ENCODE results near the gene OXT.
"Not testable (repeated sequence)": the region's sequence is repeated elsewhere in the genome, so short reads cannot be mapped to it uniquely, and the experiment has no call there.

Gene OXT

DNA sequence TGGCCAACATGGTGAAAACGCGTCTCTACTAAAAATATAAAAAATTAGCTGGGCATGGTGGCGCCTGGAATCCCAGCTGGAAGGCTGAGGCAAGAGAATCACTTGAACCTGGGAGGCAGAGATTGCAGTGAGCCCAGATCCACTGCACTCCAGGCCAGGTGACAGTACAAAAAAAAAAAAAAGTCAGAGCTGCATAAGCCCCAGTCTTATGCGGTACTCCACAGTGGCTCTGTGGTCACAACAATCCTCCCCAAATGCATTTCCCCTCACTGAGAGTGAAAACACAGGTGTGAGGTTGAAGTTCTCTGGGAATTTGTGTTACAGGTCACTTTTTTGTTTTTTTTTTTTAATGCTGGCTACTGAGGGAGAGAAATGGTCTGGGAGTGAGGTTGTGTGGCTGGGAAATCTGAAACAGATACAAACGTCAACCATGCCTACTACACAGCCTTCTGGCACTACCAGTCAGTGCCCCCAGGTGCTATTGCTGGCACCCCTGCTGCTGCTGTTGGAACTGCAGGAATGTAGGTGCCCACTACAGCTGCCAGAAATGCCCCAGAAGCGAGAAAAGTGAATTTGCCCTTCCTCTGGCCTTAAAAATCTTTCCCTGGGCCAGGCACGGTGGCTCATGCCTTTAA lies 19.9 kb upstream of the OXT start:
- FAIRE-seq: no peak

DNA sequence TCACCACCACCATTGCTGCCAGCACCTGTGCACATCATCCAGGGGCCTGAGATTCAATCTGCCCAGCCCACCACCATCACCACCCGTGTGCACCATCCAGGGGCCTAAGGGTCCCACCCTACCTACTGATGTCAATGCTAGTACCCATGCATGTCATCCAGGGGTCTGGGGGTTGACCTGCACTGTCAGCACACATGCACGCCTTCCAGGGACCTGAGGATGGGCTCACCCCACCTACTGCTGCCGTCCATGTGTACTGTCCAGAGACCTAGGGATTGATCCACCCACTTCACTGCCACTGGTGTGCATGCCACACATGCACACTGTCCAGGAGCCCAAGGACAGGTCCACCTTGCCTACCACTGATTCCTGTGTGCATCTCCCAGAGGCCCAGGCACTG lies 11.9 kb upstream of the OXT start:
- no peak for FAIRE-seq

DNA sequence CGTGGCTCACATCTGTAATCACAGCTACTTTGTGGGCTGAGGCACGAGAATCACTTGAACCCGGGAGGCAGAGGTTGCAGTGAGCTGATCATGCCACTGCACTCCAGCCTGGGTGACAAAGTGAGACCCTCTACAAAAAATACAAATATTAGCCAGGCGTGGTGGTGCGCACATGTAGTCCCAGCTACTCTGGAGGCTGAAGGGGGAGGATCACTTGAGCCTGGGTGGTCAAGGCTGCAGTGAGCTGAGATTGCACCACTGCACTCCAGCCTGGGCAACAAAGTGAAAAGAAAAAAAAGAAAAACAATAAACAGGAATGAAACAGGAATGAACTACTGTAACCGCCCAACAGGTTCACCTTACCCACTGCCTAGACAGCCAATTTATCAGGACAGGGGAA lies 7.3 kb upstream of the OXT start:
- not testable (repeated sequence) for FAIRE-seq

DNA sequence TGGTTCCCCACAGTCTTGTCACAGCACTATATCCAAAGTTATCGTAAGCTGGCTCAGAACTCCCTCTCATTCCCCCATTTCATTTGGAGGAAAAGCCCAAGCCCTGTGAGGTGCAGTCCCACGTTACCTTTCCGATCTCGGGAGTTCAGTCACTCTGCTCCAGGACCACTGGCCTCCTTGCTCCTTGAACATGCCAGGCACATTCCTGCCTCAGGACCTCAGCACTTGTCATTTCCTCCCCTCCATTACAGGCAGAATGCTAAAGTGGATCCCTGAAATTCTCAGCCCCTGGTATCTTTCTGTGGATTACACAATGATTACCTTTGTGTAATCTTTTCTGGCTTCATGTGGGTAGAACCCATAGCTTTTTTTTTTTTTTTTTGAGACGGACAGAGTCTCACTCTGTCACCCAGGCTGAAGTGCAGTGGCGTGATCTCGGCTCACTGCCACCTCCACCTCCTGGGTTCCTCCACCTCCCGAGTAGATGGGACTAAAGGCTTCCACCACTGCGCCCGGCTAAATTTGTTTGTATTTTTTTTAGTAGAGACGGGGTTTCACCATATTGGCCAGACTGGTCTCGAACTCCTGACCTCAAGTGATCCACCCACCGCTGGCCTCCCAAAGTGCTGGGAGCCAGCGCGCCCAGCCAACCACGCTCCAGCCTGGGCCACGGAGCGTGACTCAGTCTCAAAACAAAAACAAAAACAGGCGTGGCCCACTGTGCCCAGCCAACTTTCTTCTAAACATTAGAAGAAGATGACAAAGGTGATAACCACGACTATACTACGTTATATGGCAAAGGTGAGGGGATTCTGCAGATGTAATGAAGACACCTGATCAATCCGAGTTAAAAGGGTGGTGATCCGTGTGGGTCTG lies 4.0 kb upstream of the OXT start:
- FAIRE-seq: no peak

DNA sequence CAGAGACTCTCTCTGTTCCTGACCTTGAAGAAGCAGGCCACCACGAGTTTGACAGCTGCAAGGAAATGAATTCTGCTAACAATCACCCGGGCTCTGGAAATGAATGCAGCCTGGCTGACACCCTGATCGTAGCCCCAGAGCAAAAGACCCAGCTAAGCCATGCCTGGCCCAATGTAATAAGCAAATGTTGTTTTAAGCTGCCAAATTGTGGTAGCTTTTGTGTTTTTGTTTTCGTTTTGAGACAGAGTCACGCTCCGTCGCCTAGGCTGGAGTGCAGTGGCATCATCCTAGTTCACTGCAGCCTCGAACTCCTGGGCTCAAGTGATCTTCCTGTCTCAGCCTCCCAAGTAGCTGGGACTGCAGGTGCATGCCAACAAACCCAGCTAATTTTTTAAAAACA lies 3.3 kb upstream of the OXT start:
- FAIRE-seq: no peak

DNA sequence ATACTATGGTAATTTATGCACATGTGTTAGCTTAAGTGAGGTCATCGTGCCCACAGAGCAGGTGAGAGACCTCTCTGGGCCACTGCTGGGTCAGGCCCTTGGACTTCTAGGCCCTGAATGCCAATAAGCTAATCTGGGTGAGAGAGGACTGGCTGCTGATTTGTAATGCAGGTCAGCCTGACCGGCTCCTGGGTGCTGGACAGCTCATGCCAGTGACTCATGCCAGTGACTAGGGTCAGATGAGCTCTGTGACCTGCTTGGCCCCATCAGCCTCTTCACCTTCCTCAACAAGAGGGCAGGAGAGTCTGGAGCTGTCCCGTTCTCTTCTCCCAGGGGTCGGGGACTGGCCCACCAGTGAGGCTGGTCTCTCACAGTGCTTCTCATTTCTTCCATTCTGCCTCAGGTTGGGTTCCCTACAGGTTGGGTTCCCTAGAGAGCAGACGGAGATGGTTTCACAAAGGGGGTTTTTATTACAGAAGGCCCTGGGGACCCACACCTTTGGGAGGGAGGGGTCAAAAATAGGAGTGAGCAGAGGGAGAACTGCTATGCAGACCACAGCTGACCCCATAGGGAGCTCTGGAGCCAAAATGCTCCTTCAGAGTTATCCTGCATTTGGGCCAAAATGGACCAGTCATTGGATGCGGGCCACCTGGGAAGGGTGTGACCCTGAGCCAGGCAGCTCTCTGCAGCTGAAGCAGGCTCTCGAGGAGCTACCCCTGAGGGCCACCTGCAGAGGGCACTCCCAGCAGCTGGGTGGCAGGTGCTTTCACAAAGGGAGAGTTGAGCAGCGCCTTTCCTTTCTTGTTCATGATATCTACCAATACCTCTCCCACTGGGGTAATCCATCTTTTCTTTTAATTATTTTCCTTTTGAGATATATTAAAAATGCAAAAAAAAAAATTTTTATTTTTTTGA lies 2.2 kb upstream of the OXT start:
- FAIRE-seq: no peak

DNA sequence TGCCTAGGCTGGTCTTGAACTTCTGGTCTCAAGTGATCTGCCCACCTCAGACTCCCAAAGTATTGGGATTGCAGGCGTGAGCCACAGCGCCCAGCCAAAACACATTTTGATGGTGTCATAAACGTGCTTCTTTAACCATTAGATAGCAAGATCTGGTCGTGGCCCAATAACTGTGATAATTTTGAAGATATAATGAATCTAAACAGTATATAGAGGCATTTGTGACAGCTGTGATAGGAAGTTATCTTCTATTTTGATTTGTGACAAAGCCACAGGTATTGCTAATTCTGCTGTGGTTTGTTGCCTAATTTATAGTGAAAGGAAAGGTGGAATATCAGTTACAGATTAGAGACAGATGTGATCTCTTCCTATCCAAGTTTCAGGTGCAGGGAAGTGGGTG lies 695 bp upstream of the OXT start:
- FAIRE-seq: no peak

DNA sequence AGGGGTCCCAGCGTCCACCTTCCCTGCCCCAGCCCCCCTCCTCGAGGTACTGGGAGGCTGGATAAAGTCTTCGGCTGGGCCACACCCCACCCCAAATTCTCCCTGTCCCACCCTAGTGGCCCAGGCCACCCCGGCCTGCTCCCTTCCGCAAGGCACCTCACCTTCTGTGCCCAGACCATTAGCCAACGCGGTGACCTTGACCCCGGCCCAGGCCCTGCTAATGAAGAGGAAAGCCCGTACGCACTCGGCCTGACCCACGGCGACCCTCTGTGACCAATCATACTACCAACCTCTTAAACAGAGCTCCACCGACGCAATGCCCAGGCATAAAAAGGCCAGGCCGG lies 182 bp upstream of the OXT start:
- no peak for FAIRE-seq

DNA sequence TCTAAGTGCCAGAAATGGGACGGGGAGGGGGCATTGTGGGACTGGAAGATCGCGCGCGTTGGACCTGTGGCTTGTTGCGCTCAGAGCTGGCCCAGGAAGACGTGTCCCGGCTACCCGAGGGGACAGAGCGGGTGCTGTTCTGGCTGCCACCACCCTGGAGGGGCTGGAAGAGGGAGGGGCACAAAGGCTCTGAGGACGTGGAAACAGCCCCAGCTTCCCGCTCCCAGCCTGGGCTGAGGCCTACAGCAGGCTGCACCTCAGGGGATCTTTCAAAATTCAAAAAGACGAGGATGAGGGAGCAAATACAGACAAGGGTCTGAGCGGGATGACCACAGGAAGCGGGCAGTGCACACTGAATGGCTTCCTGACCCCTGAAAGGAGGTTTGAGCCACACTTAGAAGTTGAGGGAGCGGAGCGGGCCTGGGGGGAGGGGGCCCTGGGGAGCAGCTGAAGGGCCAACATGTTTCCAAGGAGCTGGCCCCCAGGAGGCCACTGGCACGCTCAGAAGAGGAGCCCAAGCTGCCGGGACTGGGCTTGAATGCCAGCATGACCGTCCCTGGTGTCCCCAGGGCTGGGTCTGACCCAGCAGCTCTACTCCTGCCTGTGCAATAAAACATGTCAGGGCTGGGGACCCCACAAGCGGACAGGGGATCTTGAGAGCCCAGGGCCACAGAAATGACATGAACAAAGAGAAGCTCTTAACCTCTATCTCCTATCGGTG lies 1.3 kb downstream of the OXT start:
- FAIRE-seq: no peak

DNA sequence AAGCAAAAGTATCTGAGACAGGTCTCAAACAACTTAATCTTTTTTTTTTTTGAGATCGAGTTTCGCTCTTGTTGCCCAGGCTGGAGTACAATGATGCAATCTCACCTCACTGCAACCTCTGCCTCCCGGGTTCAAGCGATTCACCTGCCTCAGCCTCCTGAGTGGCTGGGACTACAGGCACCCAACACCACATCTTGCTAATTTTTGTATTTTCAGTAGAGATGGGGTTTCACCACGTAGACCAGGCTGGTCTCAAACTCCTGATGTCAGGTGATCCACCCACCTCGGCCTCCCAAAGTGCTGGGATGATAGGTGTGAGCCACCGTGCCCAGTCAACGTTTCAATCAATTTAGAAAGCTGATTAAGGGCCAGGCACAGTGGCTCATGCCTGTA lies 1.8 kb downstream of the OXT start:
- FAIRE-seq: not testable (repeated sequence)

DNA sequence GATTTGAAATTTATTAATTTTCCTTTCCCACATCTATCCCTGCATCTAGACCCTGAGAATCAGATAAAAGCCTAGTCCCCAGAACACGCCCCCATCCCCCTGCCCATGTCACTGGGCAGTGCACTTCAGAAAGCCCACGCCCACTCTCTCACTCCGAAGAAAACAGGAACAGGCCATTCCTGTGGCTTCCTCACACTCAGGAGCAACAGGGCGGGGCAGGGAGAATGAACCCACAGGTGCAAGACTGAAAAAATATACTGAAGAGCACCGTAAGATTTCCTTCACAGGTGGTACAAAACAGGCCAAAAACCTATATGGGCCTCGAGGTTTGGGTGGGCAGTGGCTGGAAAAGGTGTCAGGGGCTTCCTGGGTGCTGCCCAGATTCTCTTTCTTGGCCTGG lies 3.4 kb downstream of the OXT start:
- no peak for FAIRE-seq

DNA sequence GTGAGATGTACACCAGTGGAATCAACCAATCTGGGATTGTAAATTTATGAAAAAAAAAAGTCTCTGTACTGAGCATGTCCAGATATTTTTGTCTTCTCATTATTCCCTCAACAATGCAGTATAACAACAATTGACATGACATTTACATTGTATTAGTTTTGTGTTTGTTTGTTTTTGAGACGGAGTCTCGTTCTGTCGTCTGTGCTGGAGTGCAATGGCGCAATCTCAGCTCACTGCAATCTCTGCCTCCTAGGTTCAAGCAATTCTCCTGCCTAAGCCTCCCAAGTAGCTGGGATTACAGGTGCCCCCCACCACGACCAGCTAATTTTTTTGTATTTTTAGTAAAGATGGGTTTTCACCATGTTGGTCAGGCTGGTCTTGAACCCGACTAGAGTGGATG lies 3.9 kb downstream of the OXT start:
- not testable (repeated sequence) for FAIRE-seq

DNA sequence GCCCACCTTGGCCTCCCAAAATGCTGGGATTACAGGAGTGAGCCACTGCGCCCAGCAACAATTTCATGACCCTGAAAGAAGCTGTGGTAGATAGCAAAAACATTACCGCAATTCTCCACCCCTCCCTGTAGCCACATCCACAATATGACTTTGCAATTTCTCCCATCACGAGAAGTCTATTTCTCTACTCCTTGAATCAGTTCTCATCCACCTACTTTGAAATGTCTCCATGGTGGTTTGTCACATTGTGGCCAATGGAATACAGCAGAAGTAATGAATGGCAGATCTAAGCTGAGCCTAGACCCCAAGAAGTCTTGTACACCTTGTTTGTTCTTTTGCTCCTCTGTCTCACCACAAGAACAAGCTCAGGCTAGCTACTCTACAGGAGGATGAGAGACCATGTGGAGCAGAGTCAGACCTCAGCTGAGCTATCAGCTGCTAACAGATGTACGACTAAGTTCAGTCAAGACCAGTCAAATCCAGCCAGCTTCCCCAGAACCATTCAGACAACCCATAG lies 6.3 kb downstream of the OXT start:
- FAIRE-seq: no peak

DNA sequence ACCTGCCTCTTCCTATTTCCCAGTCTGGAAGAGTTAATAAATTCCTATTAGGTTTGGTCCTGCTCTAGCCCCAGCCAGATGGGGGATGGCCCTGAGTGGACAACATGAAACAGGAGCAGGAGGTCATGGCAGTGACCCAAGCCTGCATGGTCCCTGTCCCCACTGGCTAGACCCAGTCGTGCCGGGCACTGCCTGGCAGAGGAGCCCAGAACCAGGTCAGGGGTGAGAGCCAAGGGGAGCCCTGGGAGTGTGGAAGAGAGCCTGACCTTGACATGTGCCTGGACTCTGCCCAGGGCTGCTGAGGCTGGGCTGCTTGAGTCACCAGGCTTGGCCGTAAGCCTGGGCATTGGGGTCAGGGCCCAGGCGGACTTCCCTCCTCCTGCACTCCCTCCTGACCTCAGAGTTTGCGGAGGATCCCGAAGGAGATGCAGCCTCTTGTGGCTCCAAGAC lies 9.5 kb downstream of the OXT start:
- FAIRE-seq: no peak

DNA sequence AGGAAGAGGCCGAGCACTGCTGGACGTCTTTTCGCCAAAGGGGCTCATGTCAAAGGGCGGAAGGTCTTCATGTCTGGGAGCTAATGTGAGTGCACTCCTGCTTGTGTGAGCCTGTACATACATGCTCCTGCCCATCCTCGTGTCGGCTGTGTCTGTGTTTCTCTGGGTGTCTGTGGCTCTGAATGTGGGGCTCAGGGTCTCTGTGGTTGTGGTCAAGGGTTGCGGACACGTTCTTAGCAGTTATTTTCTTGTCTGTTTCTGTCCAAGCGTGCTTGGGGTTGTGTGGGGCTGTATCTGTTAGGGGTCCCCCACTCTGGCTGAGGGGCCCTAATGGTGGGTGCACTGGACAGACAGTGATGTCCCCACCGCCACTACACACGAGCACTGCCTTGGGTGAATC lies 10.2 kb downstream of the OXT start:
- FAIRE-seq: no peak

DNA sequence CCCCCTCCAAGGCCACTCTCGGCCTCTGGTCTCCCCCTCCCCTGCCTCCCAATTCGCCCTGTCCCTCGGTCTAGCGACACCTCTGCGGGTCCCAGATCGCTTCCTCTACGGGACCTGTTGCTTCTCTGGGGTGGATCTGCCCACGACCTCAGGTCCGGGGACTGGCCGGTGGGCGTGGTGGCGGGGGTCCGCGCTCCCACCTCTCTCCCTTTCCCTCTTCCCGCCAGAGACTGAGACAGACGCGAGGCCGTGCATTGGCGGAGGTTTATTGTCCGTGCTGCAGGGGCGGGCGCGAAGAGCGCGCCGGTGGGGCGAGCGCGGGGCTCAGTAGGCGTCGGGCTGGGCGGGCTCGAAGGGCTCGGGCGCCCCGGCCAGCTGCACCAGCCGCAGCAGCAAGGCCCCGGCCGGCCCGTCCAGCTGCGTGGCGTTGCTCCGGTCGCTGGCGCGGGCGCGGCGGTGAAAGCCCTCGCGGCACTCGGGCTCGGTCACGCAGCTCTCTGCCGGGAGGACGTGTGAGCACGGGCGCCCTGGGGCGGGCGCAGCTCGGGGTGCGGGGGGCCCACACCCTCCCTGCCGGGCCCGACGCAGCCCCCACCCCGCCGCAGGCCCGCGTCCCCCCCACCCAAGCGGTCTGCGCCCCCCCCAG lies 11.0 kb downstream of the OXT start:
- no peak for FAIRE-seq

DNA sequence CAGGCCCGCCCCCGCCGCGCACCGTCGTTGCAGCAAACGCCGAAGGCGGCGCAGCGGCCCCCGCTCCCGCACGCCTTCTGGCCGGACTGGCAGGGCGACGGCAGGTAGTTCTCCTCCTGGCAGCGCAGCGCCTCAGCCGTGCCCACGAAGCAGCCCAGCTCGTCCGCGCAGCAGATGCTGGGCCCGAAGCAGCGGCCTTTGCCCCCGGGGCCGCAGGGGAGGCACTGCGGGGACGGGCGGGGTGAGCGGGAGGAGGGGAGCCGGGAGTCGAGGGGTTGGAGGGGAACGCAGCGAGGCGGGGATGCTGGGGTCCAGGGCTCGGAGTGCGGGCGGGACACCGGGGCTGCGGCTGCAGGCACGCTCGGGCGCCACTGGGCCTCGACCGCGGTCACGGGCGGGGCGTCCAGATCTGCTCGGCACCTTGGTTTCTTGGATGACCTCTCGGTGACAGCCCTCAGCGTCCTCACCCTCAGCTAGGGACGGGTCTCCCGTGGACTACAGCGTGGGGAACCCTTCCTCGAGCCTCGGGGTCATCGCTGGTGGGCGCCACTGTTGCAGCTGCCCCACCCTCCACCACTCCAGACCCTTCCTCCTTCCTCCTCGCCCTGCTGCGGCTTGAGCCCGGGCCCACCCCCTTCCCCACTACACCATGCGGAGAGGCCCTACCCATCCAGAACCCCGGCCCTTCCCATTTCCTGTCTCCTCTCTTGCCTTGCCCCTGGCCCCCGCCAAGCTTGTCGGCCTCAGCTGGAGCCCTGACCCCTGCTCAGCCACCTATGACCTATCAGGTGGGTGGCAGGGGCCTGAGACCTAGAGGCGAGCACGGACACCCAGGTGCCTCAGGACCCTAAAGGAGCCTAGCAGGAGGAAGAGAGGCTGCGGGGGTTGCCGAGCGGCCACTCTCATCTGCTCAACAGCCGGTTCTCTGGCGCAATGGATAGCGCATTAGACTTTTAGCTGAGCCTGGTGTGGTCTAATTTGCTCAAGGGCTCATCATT lies 11.8 kb downstream of the OXT start:
- FAIRE-seq: no peak

DNA sequence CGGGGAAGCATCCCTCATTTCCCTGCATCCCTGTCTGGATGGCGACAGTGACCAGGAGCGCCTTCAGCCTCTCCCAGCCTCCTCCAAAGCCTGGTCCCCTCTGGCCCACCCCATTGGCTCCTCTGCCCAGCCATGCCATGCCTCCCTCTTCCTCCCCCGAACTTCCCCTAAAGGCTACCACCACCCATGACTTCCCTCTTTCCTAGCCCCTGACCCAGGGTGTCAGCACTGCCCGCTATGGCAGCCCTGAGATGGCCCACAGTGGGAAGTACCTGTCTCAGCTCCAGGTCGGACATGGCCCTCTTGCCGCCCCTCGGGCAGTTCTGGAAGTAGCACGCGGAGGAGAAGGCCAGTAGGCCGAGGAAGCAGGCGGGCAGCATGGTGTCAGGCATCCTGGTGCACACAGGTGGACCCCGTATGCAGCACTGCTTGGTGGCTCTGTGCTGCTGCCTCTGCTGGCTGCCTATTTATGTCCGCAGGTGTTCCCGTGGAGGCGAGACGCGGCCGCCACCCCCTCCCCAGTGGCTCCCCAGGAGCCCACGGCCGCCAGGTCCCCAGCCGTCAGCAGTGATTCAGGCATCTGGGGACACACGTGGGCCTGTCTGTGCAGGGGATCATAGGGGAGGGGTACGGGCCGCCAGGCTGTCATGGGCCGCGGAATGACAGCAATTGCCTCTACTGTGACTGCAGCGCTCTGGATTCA lies 13.0 kb downstream of the OXT start, which contains the start of gene AVP:
TSS of gene AVP (minus strand) at position 442 of the 703 bp plus-strand sequence. CDS start at position 392, 50 bp downstream.
- no peak for FAIRE-seq

DNA sequence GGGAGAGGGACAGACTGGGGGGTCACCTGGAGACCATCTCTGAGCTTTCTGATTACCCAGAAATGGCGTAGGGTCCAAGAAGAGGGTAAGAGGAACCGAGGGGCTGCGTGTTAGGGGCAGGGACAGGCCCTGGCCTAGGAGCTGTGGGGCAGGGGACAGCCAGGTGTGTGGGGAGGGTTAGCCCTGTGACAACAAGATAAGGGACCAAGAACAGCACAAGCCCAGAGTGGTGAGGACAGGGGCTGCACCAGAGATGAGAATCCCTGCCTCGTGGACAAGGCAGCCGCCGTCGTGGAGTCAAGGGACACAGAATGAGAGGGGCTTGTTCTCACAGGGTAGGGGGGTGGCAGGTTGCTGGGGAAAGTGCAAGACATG lies 13.6 kb downstream of the OXT start:
- no peak for FAIRE-seq

DNA sequence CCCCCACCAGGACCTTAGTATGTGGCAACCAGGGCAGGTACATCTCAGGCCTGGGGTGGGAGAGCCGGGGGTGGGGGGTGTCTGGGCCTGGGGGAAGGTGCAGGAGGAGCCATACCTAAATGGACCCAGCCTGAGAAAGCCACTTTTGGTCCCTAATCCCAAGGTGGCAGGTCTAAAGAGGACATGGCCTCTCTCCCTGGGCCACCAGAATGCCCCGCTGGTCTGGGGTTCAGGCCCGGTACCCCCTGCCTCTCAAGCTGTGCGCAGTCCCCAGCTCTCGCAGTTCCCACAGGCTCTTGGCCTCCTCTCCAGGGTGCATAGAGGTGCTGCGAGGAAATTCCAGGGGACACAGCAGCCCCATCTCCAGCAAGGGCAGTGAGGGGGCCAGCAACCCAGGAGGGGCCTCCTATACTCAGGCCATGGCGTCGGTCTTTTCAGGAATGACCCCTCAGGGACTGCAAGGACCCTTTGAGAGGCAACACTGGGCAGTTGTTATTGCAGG lies 14.2 kb downstream of the OXT start:
- FAIRE-seq: no peak

Data from endometrium (tissue), 2 donors.